Activated B cell treated with CpG ODN at 0.5 μM for 24 hours (primary cell): Measurements from ENCODE around the gene ADGRG6. TPM values are rescaled to one million over a fixed set of nuclear protein-coding genes. Genes with fewer than 3 reads are reported as not detected.

ENCODE experiments used
- ATAC-seq: fragments of 200-7000 bp; cut with Tn5 transposase; one replicate; pipeline ENCODE4 v1.10.0; 2021; ENCODE audit warnings: low read depth, mild to moderate bottlenecking, moderate library complexity
- CTCF ChIA-PET: fragments of 350-600 bp; sonication (Branson Sonifier 250); formaldehyde crosslinking; loops from one replicate; lab custom pipeline; 2021; ENCODE audit warnings: antibody characterized with exemption; lab: Charles Lee
- POLR2A ChIA-PET: fragments of 350-600 bp; sonication (Branson Sonifier 250); formaldehyde crosslinking; loops from one replicate; lab custom pipeline; 2021; ENCODE audit warnings: antibody characterized with exemption; lab: Charles Lee
- DNase-seq: peaks from one replicate; pipeline ENCODE4 v3.0.0; 2022
- H3K27ac Mint-ChIP-seq: one replicate; pipeline ENCODE4 v1.8.0; 2020; ENCODE audit warnings: mixed read lengths
- H3K27me3 Mint-ChIP-seq: one replicate; pipeline ENCODE4 v1.8.0; 2021; ENCODE audit warnings: mixed read lengths
- H3K36me3 Mint-ChIP-seq: one replicate; pipeline ENCODE4 v1.8.0; 2021; ENCODE audit warnings: low read depth, mixed read lengths
- H3K4me1 Mint-ChIP-seq: one replicate; pipeline ENCODE4 v1.8.0; 2021; ENCODE audit warnings: mixed read lengths
- H3K4me3 Mint-ChIP-seq: one replicate; pipeline ENCODE4 v1.8.0; 2020; ENCODE audit warnings: mild to moderate bottlenecking, mixed read lengths
- H3K9me3 Mint-ChIP-seq: one replicate; pipeline ENCODE4 v1.8.0; 2020; ENCODE audit warnings: mixed read lengths
- intact Hi-C: fragments of 100-400 bp; cut with micrococcal nuclease; formaldehyde crosslinking; loops from one replicate; pipeline ENCODE4 v1.15.1; 2024
- total RNA-seq: library from RNA; stranded (reverse); gene quantifications from 2 replicates; pipeline ENCODE4 v1.2.3, GENCODE V29; 2022
- TF ChIP-seq, protein P1 (sequence below): fragments of 200-600 bp; IDR thresholded peaks from one replicate; pipeline ENCODE4 v1.8.0; 2022; ENCODE audit warnings: antibody characterized with exemption, mild to moderate bottlenecking

ADGRG6 gene
- total RNA-seq, 1 donor from 2014 or later = not detected

GRCh38 chr6:142469220-142469619 lies 167.4 kb downstream of the ADGRG6 start:
- ChIA-PET CTCF (no interaction called here), POLR2A (no interaction called here)
- intact Hi-C loops = no loop called here
- DNase-seq (no peak), ATAC-seq (no peak)
- Mint-ChIP-seq H3K36me3 (no peaks in the 10 kb centered on the region), H3K27me3 (no peaks in the 10 kb centered on the region), H3K4me1 (no peaks in the 10 kb centered on the region), H3K4me3 (no peak overlapping the region), H3K27ac (no peak overlapping the region), H3K9me3 (no peaks in the 10 kb centered on the region)
- TF ChIP-seq, protein P1, sequence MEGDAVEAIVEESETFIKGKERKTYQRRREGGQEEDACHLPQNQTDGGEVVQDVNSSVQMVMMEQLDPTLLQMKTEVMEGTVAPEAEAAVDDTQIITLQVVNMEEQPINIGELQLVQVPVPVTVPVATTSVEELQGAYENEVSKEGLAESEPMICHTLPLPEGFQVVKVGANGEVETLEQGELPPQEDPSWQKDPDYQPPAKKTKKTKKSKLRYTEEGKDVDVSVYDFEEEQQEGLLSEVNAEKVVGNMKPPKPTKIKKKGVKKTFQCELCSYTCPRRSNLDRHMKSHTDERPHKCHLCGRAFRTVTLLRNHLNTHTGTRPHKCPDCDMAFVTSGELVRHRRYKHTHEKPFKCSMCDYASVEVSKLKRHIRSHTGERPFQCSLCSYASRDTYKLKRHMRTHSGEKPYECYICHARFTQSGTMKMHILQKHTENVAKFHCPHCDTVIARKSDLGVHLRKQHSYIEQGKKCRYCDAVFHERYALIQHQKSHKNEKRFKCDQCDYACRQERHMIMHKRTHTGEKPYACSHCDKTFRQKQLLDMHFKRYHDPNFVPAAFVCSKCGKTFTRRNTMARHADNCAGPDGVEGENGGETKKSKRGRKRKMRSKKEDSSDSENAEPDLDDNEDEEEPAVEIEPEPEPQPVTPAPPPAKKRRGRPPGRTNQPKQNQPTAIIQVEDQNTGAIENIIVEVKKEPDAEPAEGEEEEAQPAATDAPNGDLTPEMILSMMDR = no peak

- Mint-ChIP-seq H3K27me3 (peaks cover 3% of the 10 kb centered on the region), H3K27ac (no peak overlapping the region), H3K4me1 (no peaks in the 10 kb centered on the region), H3K4me3 (no peak overlapping the region), H3K36me3 (no peaks in the 10 kb centered on the region), H3K9me3 (no peaks in the 10 kb centered on the region)
- DNase-seq = no peak
- POLR2A ChIA-PET = no interaction called here
- ATAC-seq = no peak
- CTCF ChIA-PET = no interaction called here
- TF ChIP-seq, protein P1 = no peak
- intact Hi-C loops = loop anchor here (5.0 kb wide), 2 partner anchors 323 to 1747 kb away; partner anchors contain the start of genes NMBR and VTA1
These were observed 168.6 kb downstream of the ADGRG6 start for GRCh38 chr6:142470421-142470820.

GRCh38 chr6:142474531-142475289 lies 172.9 kb downstream of the ADGRG6 start:
- H3K27ac Mint-ChIP-seq = no peak overlapping the region
- ChIA-PET CTCF (interaction anchor here (0.6 to 2.8 kb wide), 18 partner anchors 9 to 1539 kb away, joined by 3 to 46 read pairs (median 3); no protein-coding TSS in a partner anchor), POLR2A (interaction anchor here (0.7 kb wide), 1 partner anchor 1067 kb away, joined by 3 read pairs; no protein-coding TSS in a partner anchor)
- no peak for DNase-seq
- no peak overlapping the region for H3K4me3 Mint-ChIP-seq
- no peaks in the 10 kb centered on the region for H3K9me3 Mint-ChIP-seq
- no peaks in the 10 kb centered on the region for H3K4me1 Mint-ChIP-seq
- TF ChIP-seq, protein P1 = peak; percentile 81
- no peaks in the 10 kb centered on the region for H3K36me3 Mint-ChIP-seq
- intact Hi-C loops = loop anchor here (1.0 to 5.0 kb wide), 8 partner anchors 218 to 1743 kb away; partner anchors contain the start of genes NMBR and VTA1
- H3K27me3 Mint-ChIP-seq = peaks cover 3% of the 10 kb centered on the region
- peak; percentile 54 for ATAC-seq

DNA sequence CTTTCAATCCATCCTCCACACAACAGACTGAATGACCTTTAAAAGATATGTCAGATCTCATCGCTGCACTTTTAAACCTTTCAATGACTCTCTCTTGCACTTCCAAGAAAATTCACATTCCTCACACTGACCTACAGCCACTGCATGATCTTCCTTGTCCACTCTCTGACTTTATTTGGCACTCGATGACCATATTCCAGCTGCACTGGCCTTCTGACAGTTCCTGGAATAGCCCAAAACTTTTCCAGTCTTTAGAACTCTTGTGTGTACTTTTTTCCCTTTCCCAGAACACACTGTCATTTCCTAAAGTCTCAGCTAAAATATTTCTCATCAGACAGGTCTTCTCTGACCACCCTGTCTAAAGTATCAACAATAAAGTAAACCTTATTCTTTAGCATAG lies 174.6 kb downstream of the ADGRG6 start:
- Mint-ChIP-seq H3K4me1 (no peaks in the 10 kb centered on the region), H3K4me3 (no peak overlapping the region), H3K27ac (no peak overlapping the region), H3K9me3 (no peaks in the 10 kb centered on the region), H3K36me3 (no peaks in the 10 kb centered on the region), H3K27me3 (peaks cover 3% of the 10 kb centered on the region)
- intact Hi-C loops = no loop called here
- ChIA-PET CTCF (interaction anchor here (2.8 kb wide), 1 partner anchor 951 kb away, joined by 46 read pairs; no protein-coding TSS in a partner anchor), POLR2A (no interaction called here)
- TF ChIP-seq, protein P1 = no peak
- DNase-seq (no peak), ATAC-seq (no peak)

GRCh38 chr6:142478117-142478516 lies 176.3 kb downstream of the ADGRG6 start:
- peaks cover 3% of the 10 kb centered on the region for H3K27me3 Mint-ChIP-seq
- TF ChIP-seq, protein P1 = no peak
- CTCF ChIA-PET = interaction anchor here (1.4 kb wide), 1 partner anchor 949 kb away, joined by 4 read pairs; no protein-coding TSS in a partner anchor
- H3K4me1 Mint-ChIP-seq = no peaks in the 10 kb centered on the region
- no peak overlapping the region for H3K4me3 Mint-ChIP-seq
- no peaks in the 10 kb centered on the region for H3K36me3 Mint-ChIP-seq
- H3K27ac Mint-ChIP-seq = no peak overlapping the region
- no peaks in the 10 kb centered on the region for H3K9me3 Mint-ChIP-seq
- ATAC-seq = peak; percentile 34
- intact Hi-C loops = no loop called here
- POLR2A ChIA-PET = no interaction called here
- DNase-seq = no peak
